Progenitor cell of endocrine pancreas (in vitro differentiated cells): ENCODE results near the gene C2CD2L. TPM values are rescaled to one million over a fixed set of nuclear protein-coding genes. Genes with fewer than 3 reads are reported as not detected.

ENCODE experiments used
- DNase-seq: peaks from one replicate; pipeline ENCODE4 v3.0.0; 2021; ENCODE audit warnings: low spot score; ENCODE audit not compliant: unreplicated experiment
- H3K27ac Mint-ChIP-seq: 2 replicates; pipeline ENCODE4 v1.8.0; 2021; ENCODE audit warnings: mild to moderate bottlenecking, moderate library complexity, mixed read lengths
- H3K27me3 Mint-ChIP-seq: 2 replicates; pipeline ENCODE4 v1.8.0; 2021; ENCODE audit warnings: mixed read lengths
- H3K36me3 Mint-ChIP-seq: 2 replicates; pipeline ENCODE4 v1.8.0; 2022; ENCODE audit warnings: mixed read lengths; ENCODE audit not compliant: insufficient read depth
- H3K4me1 Mint-ChIP-seq: 2 replicates; pipeline ENCODE4 v1.8.0; 2021; ENCODE audit warnings: low read depth, mixed read lengths
- H3K4me3 Mint-ChIP-seq: 2 replicates; pipeline ENCODE4 v1.8.0; 2021; ENCODE audit warnings: low read depth, mild to moderate bottlenecking, moderate library complexity, mixed read lengths
- H3K9me3 Mint-ChIP-seq: 2 replicates; pipeline ENCODE4 v1.8.0; 2021; ENCODE audit warnings: low read depth, mixed read lengths
- total RNA-seq: library from RNA; stranded (reverse); gene quantifications from 2 replicates; pipeline ENCODE4 v1.2.1, GENCODE V29; 2021
- TF ChIP-seq, protein P1 (sequence below): fragments of 200-600 bp; sonication (generic); IDR thresholded peaks from one replicate; pipeline ENCODE4 v1.5.0; 2021; ENCODE audit warnings: antibody characterized with exemption, mild to moderate bottlenecking; ENCODE audit not compliant: unreplicated experiment

The C2CD2L gene
- total RNA-seq, 1 donor from 2014 or later: 7.3 TPM

DNA sequence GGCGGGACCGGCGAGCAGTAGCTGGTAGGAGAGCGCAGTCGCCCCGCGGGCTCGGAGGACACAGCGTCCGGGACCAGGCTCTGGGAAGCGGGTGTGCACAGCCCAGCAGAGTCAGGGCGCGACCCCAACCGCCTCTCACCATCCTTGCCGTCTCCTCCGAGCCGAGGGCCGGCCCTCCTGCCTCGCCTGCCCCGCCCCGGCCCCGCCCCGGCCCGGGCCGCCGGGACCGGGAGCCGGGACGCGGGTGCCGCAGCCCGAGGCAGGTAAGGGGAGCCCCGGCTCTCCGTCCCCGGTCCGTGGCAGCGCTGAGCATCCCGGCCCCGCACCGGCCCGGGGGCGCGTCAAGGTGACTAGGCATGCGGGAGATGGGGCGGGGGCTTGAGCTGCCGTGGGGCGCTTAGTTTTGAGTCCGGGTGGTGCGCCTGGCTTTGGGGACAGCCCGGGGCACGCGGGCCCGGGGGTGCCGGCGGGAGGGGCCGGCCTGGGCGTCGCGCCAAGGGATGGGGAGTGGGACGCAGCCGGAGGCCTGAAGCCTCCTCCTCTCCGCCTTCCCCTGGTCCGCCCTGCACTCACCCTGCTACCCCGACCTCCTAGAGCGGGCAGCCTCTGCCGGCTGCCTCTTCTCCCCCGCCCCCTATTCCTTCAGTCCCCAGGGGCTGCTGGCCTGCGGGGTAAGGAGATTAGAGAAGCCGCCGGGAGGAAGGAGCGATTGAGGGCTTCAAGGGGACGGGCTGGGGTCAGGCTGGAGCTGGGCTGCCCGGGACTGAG lies 42.1 kb downstream of the C2CD2L start, which contains the start of gene ABCG4:
TSS of gene ABCG4 (plus strand) at position 35 of the 768 bp plus-strand sequence. CDS start 914 bp downstream, outside the sequence.
- peak within 1 kb of the TSS; percentile 66 for H3K4me3 Mint-ChIP-seq
- no peaks in the 10 kb centered on the region for H3K9me3 Mint-ChIP-seq
- no peaks in the 10 kb centered on the region for H3K36me3 Mint-ChIP-seq
- peaks cover 79% of the 10 kb centered on the region for H3K27me3 Mint-ChIP-seq
- H3K4me1 Mint-ChIP-seq: no peaks in the 10 kb centered on the region
- TF ChIP-seq, protein P1, sequence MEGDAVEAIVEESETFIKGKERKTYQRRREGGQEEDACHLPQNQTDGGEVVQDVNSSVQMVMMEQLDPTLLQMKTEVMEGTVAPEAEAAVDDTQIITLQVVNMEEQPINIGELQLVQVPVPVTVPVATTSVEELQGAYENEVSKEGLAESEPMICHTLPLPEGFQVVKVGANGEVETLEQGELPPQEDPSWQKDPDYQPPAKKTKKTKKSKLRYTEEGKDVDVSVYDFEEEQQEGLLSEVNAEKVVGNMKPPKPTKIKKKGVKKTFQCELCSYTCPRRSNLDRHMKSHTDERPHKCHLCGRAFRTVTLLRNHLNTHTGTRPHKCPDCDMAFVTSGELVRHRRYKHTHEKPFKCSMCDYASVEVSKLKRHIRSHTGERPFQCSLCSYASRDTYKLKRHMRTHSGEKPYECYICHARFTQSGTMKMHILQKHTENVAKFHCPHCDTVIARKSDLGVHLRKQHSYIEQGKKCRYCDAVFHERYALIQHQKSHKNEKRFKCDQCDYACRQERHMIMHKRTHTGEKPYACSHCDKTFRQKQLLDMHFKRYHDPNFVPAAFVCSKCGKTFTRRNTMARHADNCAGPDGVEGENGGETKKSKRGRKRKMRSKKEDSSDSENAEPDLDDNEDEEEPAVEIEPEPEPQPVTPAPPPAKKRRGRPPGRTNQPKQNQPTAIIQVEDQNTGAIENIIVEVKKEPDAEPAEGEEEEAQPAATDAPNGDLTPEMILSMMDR: no peak
- DNase-seq: no peak
- H3K27ac Mint-ChIP-seq: no peak within 1 kb of the TSS

DNA sequence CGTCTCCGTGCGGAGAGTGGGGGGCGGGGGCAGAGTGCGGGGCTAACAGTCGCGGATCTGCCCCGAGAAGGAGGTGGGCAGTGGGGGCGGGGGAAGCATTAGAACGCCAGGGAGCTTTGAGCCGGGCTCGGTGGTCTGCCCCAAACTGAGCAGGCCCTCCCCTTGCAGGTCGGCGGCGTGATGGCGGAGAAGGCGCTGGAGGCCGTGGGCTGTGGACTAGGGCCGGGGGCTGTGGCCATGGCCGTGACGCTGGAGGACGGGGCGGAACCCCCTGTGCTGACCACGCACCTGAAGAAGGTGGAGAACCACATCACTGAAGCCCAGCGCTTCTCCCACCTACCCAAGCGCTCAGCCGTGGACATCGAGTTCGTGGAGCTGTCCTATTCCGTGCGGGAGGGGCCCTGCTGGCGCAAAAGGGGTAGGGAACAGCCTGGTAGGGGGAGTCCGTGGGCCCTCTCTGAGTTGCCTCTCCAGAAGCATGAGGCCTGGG lies 42.7 kb downstream of the C2CD2L start:
- Mint-ChIP-seq H3K9me3 (no peaks in the 10 kb centered on the region), H3K4me1 (no peaks in the 10 kb centered on the region), H3K36me3 (no peaks in the 10 kb centered on the region), H3K27me3 (peaks cover 79% of the 10 kb centered on the region), H3K4me3 (peak overlapping the region; percentile 66), H3K27ac (no peak overlapping the region)
- no peak for DNase-seq
- TF ChIP-seq, protein P1: no peak

GRCh38 chr11:119152043-119152442 lies 44.9 kb downstream of the C2CD2L start:
- Mint-ChIP-seq H3K4me1 (no peaks in the 10 kb centered on the region), H3K27ac (no peak overlapping the region), H3K27me3 (peaks cover 80% of the 10 kb centered on the region), H3K4me3 (no peak overlapping the region), H3K36me3 (no peaks in the 10 kb centered on the region), H3K9me3 (no peaks in the 10 kb centered on the region)
- DNase-seq: no peak
- TF ChIP-seq, protein P1: no peak

DNA sequence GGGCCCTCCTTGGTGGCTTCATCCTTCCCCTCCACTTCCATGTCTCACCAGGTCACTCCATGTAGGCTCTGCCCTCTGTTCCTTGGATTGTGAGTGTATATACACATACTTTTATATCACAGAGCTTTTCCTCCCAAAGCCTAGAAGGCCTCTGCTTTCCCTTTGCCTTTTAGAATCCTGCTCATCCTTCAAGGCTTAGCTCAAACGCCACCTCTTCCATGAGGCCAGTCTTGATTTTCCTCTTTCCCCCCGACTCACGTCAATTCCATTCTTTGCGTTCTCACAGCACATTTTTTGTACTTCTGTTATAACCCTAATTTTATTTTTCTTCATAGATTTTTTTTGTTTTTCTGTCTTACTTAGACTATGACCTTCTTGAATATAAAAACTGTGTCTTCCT lies 45.5 kb downstream of the C2CD2L start:
- no peaks in the 10 kb centered on the region for H3K9me3 Mint-ChIP-seq
- no peak overlapping the region for H3K4me3 Mint-ChIP-seq
- H3K4me1 Mint-ChIP-seq: no peaks in the 10 kb centered on the region
- H3K27ac Mint-ChIP-seq: no peak overlapping the region
- TF ChIP-seq, protein P1: no peak
- H3K36me3 Mint-ChIP-seq: no peaks in the 10 kb centered on the region
- H3K27me3 Mint-ChIP-seq: peaks cover 74% of the 10 kb centered on the region
- no peak for DNase-seq

- H3K27me3 Mint-ChIP-seq: peaks cover 68% of the 10 kb centered on the region
Observed at GRCh38 chr11:119153049-119153818, 46.1 kb downstream of the C2CD2L start.

More at GRCh38 chr11:119153049-119153818, 46.1 kb downstream of the C2CD2L start:
- no peak for DNase-seq
- no peaks in the 10 kb centered on the region for H3K36me3 Mint-ChIP-seq
- no peaks in the 10 kb centered on the region for H3K4me1 Mint-ChIP-seq
- TF ChIP-seq, protein P1: peak; percentile 7
- no peaks in the 10 kb centered on the region for H3K9me3 Mint-ChIP-seq
- H3K27ac Mint-ChIP-seq: no peak overlapping the region
- no peak overlapping the region for H3K4me3 Mint-ChIP-seq
